ENCODE results near the gene FREM1. TPM values are rescaled to one million over a fixed set of nuclear protein-coding genes. Genes with fewer than 3 reads are reported as not detected.
A peak's percentile ranks its signal among the peaks of the same experiment; 100 is the strongest.

The FREM1 gene
- total and polyA plus RNA-seq, 12 donors = 2.8 to 24.1 (median 7.1) TPM

- TF ChIP-seq POLR2A (IDR thresholded peaks at IDR 0.05) (no peak), CTCF (IDR thresholded peaks at IDR 0.05) (no peak)
- Histone ChIP-seq H3K27ac (no peak overlapping the region), H3K4me1 (replicated peaks in 1 of 2) (peaks cover 3 to 5% of the 10 kb centered on the region in 2 donors), H3K27me3 (no peaks in the 10 kb centered on the region), H3K36me3 (replicated peaks in 1 of 2) (no peaks in the 10 kb centered on the region), H3K9me3 (replicated peaks in 1 of 3) (no peaks in the 10 kb centered on the region), H3K4me3 (no peak overlapping the region)
- no peak for DNase-seq
- intact Hi-C loops (cut with DNase I) = no loop called here
- 87 to 97% (median 96%) methylated on average over 1 of the region's 1 CpG for WGBS, 4 donors
Observed at GRCh38 chr9:14752871-14753270, 157.4 kb downstream of the FREM1 start.

- intact Hi-C loops (cut with DNase I) = no loop called here
- WGBS, 4 donors = 59 to 74% (median 70%) methylated on average over 1 of the region's 1 CpG
- peaks cover 3 to 5% of the 10 kb centered on the region in 2 donors for H3K4me1 ChIP-seq (replicated peaks in 1 of 2)
Observed at GRCh38 chr9:14752271-14752670, 158.0 kb downstream of the FREM1 start.

GRCh38 chr9:14750821-14751220, 159.4 kb downstream of the FREM1 start:
- Histone ChIP-seq H3K4me1 (replicated peaks in 1 of 2) (peaks cover 0 to 5% of the 10 kb centered on the region in 2 donors), H3K27me3 (no peaks in the 10 kb centered on the region), H3K36me3 (replicated peaks in 1 of 2) (no peaks in the 10 kb centered on the region), H3K9me3 (replicated peaks in 1 of 3) (no peaks in the 10 kb centered on the region), H3K27ac (no peak overlapping the region), H3K4me3 (no peak overlapping the region)
- intact Hi-C loops (cut with DNase I) = no loop called here
- DNase-seq = no peak
- TF ChIP-seq POLR2A (IDR thresholded peaks at IDR 0.05) = no peak
- no peak for TF ChIP-seq CTCF (IDR thresholded peaks at IDR 0.05)

More at GRCh38 chr9:14752271-14752670, 158.0 kb downstream of the FREM1 start:
- TF ChIP-seq POLR2A (IDR thresholded peaks at IDR 0.05) (no peak), CTCF (IDR thresholded peaks at IDR 0.05) (no peak)
- Histone ChIP-seq H3K9me3 (replicated peaks in 1 of 3) (no peaks in the 10 kb centered on the region), H3K36me3 (replicated peaks in 1 of 2) (no peaks in the 10 kb centered on the region), H3K27me3 (no peaks in the 10 kb centered on the region), H3K4me3 (no peak overlapping the region), H3K27ac (no peak overlapping the region)
- DNase-seq = peak in 3 of 7 donors; percentile 6 to 24 (median 12)

- intact Hi-C loops (cut with DNase I) = no loop called here
- 62 to 72% (median 71%) methylated on average over 9 of the region's 9 CpGs for WGBS, 4 donors
- Histone ChIP-seq H3K4me1 (replicated peaks in 1 of 2) (peaks cover 0 to 5% of the 10 kb centered on the region in 2 donors), H3K27me3 (no peaks in the 10 kb centered on the region), H3K9me3 (replicated peaks in 1 of 3) (no peaks in the 10 kb centered on the region), H3K27ac (no peak overlapping the region), H3K4me3 (no peak overlapping the region), H3K36me3 (replicated peaks in 1 of 2) (no peaks in the 10 kb centered on the region)
- no peak for TF ChIP-seq POLR2A (IDR thresholded peaks at IDR 0.05)
- no peak for TF ChIP-seq CTCF (IDR thresholded peaks at IDR 0.05)
- DNase-seq = no peak
Observed at GRCh38 chr9:14749741-14750211, 160.5 kb downstream of the FREM1 start.

All from adrenal gland (tissue), 12 donors.